Endothelial cell (in vitro differentiated cells): ENCODE data around the gene DCT. TPM values are rescaled to one million over a fixed set of nuclear protein-coding genes. Genes with fewer than 3 reads are reported as not detected.

ENCODE experiments used
- DNase-seq: peaks from one replicate; pipeline ENCODE4 v3.0.0; 2021; ENCODE audit warnings: low spot score
- H3K27ac Mint-ChIP-seq: one replicate; pipeline ENCODE4 v1.8.0; 2021; ENCODE audit warnings: mixed read lengths, inconsistent platforms; ENCODE audit not compliant: unreplicated experiment
- H3K27me3 Mint-ChIP-seq: one replicate; pipeline ENCODE4 v1.8.0; 2021; ENCODE audit warnings: mild to moderate bottlenecking, moderate library complexity, mixed read lengths, inconsistent platforms; ENCODE audit not compliant: unreplicated experiment
- H3K36me3 Mint-ChIP-seq: one replicate; pipeline ENCODE4 v1.8.0; 2021; ENCODE audit warnings: mild to moderate bottlenecking, low read depth, mixed read lengths, inconsistent platforms; ENCODE audit not compliant: unreplicated experiment
- H3K4me1 Mint-ChIP-seq: one replicate; pipeline ENCODE4 v1.8.0; 2021; ENCODE audit warnings: mild to moderate bottlenecking, mixed read lengths, inconsistent platforms; ENCODE audit not compliant: unreplicated experiment
- H3K4me3 Mint-ChIP-seq: one replicate; pipeline ENCODE4 v1.8.0; 2021; ENCODE audit warnings: mild to moderate bottlenecking, mixed read lengths, inconsistent platforms; ENCODE audit not compliant: unreplicated experiment
- H3K9me3 Mint-ChIP-seq: one replicate; pipeline ENCODE4 v1.8.0; 2021; ENCODE audit warnings: mixed read lengths, inconsistent platforms; ENCODE audit not compliant: unreplicated experiment
- total RNA-seq: library from RNA; stranded (reverse); fragmentation: NEBNext Ultra II Directional; extraction: Animal tissue kit (Norgen Biotek cat#: 25700); gene quantifications from one replicate; pipeline ENCODE4 v1.2.1, GENCODE V29; 2021; ENCODE audit not compliant: unreplicated experiment
- TF ChIP-seq, protein P1 (sequence below): fragments of 200-600 bp; sonication (generic); IDR thresholded peaks from one replicate; pipeline ENCODE4 v1.5.0; 2021; ENCODE audit warnings: antibody characterized with exemption; ENCODE audit not compliant: unreplicated experiment

DCT gene
- total RNA-seq, 1 donor from 2014 or later: not detected

GRCh38 chr13:94495806-94496205, 16.3 kb upstream of the DCT start:
- Mint-ChIP-seq H3K9me3 (no peaks in the 10 kb centered on the region), H3K27ac (no peak overlapping the region), H3K4me1 (no peaks in the 10 kb centered on the region), H3K36me3 (no peaks in the 10 kb centered on the region), H3K27me3 (peaks cover 1% of the 10 kb centered on the region), H3K4me3 (no peak overlapping the region)
- TF ChIP-seq, protein P1, sequence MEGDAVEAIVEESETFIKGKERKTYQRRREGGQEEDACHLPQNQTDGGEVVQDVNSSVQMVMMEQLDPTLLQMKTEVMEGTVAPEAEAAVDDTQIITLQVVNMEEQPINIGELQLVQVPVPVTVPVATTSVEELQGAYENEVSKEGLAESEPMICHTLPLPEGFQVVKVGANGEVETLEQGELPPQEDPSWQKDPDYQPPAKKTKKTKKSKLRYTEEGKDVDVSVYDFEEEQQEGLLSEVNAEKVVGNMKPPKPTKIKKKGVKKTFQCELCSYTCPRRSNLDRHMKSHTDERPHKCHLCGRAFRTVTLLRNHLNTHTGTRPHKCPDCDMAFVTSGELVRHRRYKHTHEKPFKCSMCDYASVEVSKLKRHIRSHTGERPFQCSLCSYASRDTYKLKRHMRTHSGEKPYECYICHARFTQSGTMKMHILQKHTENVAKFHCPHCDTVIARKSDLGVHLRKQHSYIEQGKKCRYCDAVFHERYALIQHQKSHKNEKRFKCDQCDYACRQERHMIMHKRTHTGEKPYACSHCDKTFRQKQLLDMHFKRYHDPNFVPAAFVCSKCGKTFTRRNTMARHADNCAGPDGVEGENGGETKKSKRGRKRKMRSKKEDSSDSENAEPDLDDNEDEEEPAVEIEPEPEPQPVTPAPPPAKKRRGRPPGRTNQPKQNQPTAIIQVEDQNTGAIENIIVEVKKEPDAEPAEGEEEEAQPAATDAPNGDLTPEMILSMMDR: no peak
- no peak for DNase-seq

DNA sequence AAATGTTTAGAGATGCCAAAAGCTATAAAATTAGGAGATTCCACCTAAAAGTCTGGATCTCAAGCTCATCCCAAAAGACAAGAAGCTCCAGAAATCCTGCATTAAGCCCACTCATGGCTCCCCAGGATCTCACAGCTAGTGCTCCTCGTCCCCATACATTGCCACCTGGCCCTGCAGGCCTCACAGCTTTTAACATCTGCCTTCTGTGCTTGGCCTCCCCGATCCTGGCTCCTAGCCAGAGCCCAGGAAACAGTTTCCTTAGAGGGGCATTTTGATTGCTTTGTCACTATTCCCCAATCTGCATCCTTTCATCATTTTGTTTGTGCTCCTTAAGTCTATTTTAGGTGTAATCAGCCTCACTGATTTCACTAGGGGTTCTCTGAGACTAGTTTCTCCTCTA, 14.5 kb upstream of the DCT start:
- no peak for DNase-seq
- Mint-ChIP-seq H3K27ac (no peak overlapping the region), H3K9me3 (no peaks in the 10 kb centered on the region), H3K4me3 (no peak overlapping the region), H3K4me1 (no peaks in the 10 kb centered on the region), H3K36me3 (no peaks in the 10 kb centered on the region), H3K27me3 (peaks cover 1% of the 10 kb centered on the region)
- TF ChIP-seq, protein P1: no peak

DNA sequence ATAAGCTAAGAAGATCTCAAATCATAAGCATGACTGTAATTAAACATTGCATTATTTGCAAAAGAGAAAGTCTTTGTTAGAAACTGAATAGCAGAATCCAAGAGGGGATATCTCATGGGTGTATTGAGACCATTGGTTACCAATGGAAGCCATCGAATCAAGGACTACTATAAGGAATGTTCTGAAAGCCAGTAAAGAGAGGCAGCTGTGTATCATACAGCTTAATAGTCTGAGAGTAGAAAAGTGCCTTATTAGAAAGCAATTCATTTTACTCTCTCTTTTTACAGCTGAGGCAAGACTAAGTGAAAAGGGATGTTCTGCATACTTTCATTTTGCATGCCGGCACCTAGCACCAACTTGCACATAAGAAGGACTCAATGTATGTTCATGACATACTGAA, 7.6 kb upstream of the DCT start:
- no peak for DNase-seq
- no peaks in the 10 kb centered on the region for H3K4me1 Mint-ChIP-seq
- H3K27me3 Mint-ChIP-seq: no peaks in the 10 kb centered on the region
- TF ChIP-seq, protein P1: no peak
- H3K4me3 Mint-ChIP-seq: no peak overlapping the region
- H3K9me3 Mint-ChIP-seq: no peaks in the 10 kb centered on the region
- H3K36me3 Mint-ChIP-seq: no peaks in the 10 kb centered on the region
- no peak overlapping the region for H3K27ac Mint-ChIP-seq

GRCh38 chr13:94483970-94484369, 4.5 kb upstream of the DCT start:
- TF ChIP-seq, protein P1: no peak
- Mint-ChIP-seq H3K36me3 (no peaks in the 10 kb centered on the region), H3K27me3 (no peaks in the 10 kb centered on the region), H3K27ac (no peak overlapping the region), H3K9me3 (no peaks in the 10 kb centered on the region), H3K4me1 (no peaks in the 10 kb centered on the region), H3K4me3 (no peak overlapping the region)
- no peak for DNase-seq

DNA sequence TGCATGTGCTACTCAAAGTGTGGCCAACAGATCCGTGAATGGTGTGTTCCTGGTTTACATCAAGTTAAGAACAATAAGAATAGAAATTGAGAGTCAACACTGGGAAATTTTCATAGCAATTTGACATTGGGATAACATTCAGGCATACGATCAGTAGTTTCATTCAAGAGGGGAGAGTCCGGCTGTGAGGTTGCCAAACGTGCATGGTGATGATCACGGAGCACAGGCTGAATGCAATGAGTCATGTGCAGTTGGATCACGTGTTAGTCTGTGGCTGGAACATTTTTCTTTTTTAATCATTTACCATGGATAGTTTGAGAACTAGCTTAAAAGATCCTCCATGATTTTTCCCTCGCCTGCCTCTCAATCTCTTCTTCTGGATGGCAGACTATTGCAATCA, 2.5 kb upstream of the DCT start:
- Mint-ChIP-seq H3K4me1 (no peaks in the 10 kb centered on the region), H3K4me3 (no peak overlapping the region), H3K27me3 (no peaks in the 10 kb centered on the region), H3K9me3 (no peaks in the 10 kb centered on the region), H3K27ac (no peak overlapping the region), H3K36me3 (no peaks in the 10 kb centered on the region)
- no peak for DNase-seq
- TF ChIP-seq, protein P1: no peak
